IMR-90 (cell line): ENCODE results near the gene SGCA. TPM values are rescaled to one million over a fixed set of nuclear protein-coding genes. Genes with fewer than 3 reads are reported as not detected.

Experiments used
- polyA plus RNA-seq, 3 experiments: library from polyadenylated mRNA; depleted of rRNA; stranded (reverse); fragments of >200 nt; gene quantifications; 2 replicates each; pipeline ENCODE4 v1.2.3, GENCODE V29; 2012; ENCODE audit warnings: low replicate concordance in 1 of 3
- total RNA-seq: library from RNA; depleted of rRNA; stranded (reverse); fragments of >200 nt; gene quantifications from 2 replicates; pipeline ENCODE4 v1.2.3, GENCODE V29; 2012; rRNA removed

SGCA gene
- total and polyA plus RNA-seq, 2 of the 4 experiments (the other 2 are of a cell fraction), result 0.19 TPM; not detected in 1

Other genes starting within 250 kb of the SGCA start
- gene DLX4, start 196.8 kb upstream of the SGCA start, total RNA-seq, result not detected in 2 replicates
- not detected in 2 replicates for gene DLX4, start 196.8 kb upstream of the SGCA start, polyA plus RNA-seq (2012; rRNA removed)
- not detected in 2 replicates for gene DLX3, start 170.8 kb upstream of the SGCA start, total RNA-seq
- not detected in 2 replicates for gene DLX3, start 170.8 kb upstream of the SGCA start, polyA plus RNA-seq (2012; rRNA removed)
- 78.0 and 80.0 TPM in 2 replicates for gene ITGA3, start 109.9 kb upstream of the SGCA start, total RNA-seq
- gene ITGA3, start 109.9 kb upstream of the SGCA start, polyA plus RNA-seq (2012; rRNA removed), result 202 and 213 TPM in 2 replicates
- 26.7 and 38.0 TPM in 2 replicates for gene PDK2, start 70.7 kb upstream of the SGCA start, total RNA-seq
- gene PDK2, start 70.7 kb upstream of the SGCA start, polyA plus RNA-seq (2012; rRNA removed), result 104 and 113 TPM in 2 replicates
- gene SAMD14, start 35.8 kb upstream of the SGCA start, total RNA-seq, result 1.4 TPM in 2 replicates
- 6.2 and 6.7 TPM in 2 replicates for gene SAMD14, start 35.8 kb upstream of the SGCA start, polyA plus RNA-seq (2012; rRNA removed)
- 28.0 and 38.6 TPM in 2 replicates for gene PPP1R9B, start 15.3 kb upstream of the SGCA start, total RNA-seq
- gene PPP1R9B, start 15.3 kb upstream of the SGCA start, polyA plus RNA-seq (2012; rRNA removed), result 23.0 and 25.8 TPM in 2 replicates
- gene COL1A1, start 35.6 kb downstream of the SGCA start, total RNA-seq, result 1,825 and 2,180 TPM in 2 replicates
- 4,117 and 4,350 TPM in 2 replicates for gene COL1A1, start 35.6 kb downstream of the SGCA start, polyA plus RNA-seq (2012; rRNA removed)
- 0.18 and 0.28 TPM in 2 replicates for gene TMEM92, start 108.5 kb downstream of the SGCA start, total RNA-seq
- 0.86 and 1.7 TPM in 2 replicates for gene TMEM92, start 108.5 kb downstream of the SGCA start, polyA plus RNA-seq (2012; rRNA removed)
- 31.9 and 35.0 TPM in 2 replicates for gene XYLT2, start 180.1 kb downstream of the SGCA start, total RNA-seq
- 27.7 and 35.7 TPM in 2 replicates for gene XYLT2, start 180.1 kb downstream of the SGCA start, polyA plus RNA-seq (2012; rRNA removed)
- 152 and 202 TPM in 2 replicates for gene MRPL27, start 207.2 kb downstream of the SGCA start, total RNA-seq
- 156 and 176 TPM in 2 replicates for gene MRPL27, start 207.2 kb downstream of the SGCA start, polyA plus RNA-seq (2012; rRNA removed)
- gene EME1, start 207.2 kb downstream of the SGCA start, total RNA-seq, result 8.9 and 9.1 TPM in 2 replicates
- gene EME1, start 207.2 kb downstream of the SGCA start, polyA plus RNA-seq (2012; rRNA removed), result 9.4 and 10.1 TPM in 2 replicates
- gene LRRC59, start 231.5 kb downstream of the SGCA start, total RNA-seq, result 233 and 241 TPM in 2 replicates
- gene LRRC59, start 231.5 kb downstream of the SGCA start, polyA plus RNA-seq (2012; rRNA removed), result 134 and 139 TPM in 2 replicates